Measurements from ENCODE around the gene ZFAND3. TPM values are rescaled to one million over a fixed set of nuclear protein-coding genes. Genes with fewer than 3 reads are reported as not detected.

The ZFAND3 gene
- total RNA-seq, 1 donor from 2014 or later, result 83.5 TPM

GRCh38 chr6:38163186-38164130, 343.9 kb downstream of the ZFAND3 start:
- no peak for DNase-seq
- ATAC-seq, result no peak
- intact Hi-C loops (cut with micrococcal nuclease), result no loop called here

DNA sequence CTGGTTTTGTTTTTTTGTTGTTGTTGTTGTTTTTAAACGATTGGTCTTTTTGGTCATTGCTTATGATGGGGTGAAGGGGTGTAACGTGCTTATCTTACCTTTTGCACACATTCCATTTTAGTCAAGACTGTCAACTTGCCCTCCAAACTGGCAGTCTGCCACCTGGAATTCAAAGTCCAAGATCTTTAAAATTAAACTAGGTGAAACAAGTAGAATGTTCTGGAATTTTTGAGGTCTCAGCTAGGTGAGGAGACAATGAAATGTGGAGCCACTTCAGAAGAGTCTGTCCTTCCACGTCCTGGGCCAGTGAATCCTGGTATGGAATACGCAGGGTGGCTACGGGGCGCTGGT, 344.6 kb downstream of the ZFAND3 start:
- no peak for ATAC-seq
- intact Hi-C loops (cut with micrococcal nuclease), result no loop called here
- DNase-seq, result no peak

DNA sequence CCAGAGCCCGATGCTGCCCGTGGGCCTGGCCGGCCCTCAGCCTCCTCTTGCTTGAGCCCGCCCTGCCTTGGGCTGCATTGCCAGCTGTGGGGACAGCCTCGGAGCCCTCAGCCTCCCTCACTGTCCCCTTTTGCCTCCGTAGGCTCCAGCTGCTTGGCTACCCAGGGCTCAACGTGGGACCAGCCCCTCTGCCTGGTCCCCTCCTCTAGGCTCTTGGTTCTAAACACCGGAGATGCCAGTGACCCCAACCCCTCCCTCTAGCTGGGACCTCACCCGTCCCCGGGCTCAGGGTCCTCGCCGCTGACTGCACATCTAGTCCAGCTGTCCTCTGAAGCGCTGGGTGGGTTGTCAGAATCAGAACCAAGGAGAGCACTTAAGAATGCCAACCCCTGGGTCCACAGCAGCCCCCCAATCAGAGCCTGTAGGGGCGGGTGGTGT, 345.2 kb downstream of the ZFAND3 start:
- ATAC-seq, result no peak
- intact Hi-C loops (cut with micrococcal nuclease), result no loop called here
- no peak for DNase-seq

GRCh38 chr6:38166411-38167240, 347.1 kb downstream of the ZFAND3 start:
- intact Hi-C loops (cut with micrococcal nuclease), result no loop called here
- DNase-seq, result no peak
- ATAC-seq, result no peak

DNA sequence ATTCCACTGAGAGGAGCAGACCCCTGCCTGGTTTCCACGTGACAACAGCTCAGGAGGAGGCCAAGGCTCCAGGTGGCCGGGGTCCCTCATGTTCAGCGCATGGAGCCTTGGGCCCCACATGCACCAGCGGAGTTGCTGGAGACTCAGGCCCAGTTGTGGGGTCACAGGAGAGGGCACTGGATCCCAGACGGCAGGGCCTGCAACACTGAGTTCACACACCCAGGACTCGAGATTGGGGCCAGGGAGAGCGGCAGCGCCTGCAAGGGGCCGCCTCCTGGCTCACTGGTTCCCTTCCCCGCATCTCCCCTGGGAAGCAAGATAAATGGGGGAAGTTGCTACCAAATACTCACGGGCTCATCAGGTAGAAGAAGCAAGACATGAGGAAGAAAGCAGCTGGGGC, 348.1 kb downstream of the ZFAND3 start:
- ATAC-seq (no peak), DNase-seq (no peak)
- intact Hi-C loops (cut with micrococcal nuclease), result no loop called here

- intact Hi-C loops (cut with micrococcal nuclease), result no loop called here
- DNase-seq (no peak), ATAC-seq (no peak)
Observed at GRCh38 chr6:38168126-38168525, 348.6 kb downstream of the ZFAND3 start.

- intact Hi-C loops (cut with micrococcal nuclease), result no loop called here
- peak; percentile 51 for DNase-seq
- peak; percentile 15 for ATAC-seq
Observed at GRCh38 chr6:38168699-38169098, 349.2 kb downstream of the ZFAND3 start.

GRCh38 chr6:38169221-38169976, 349.9 kb downstream of the ZFAND3 start:
- ATAC-seq, result peak; percentile 16

GRCh38 chr6:38169977-38170526, 350.5 kb downstream of the ZFAND3 start:
- intact Hi-C loops (cut with micrococcal nuclease), result no loop called here
- no peak for DNase-seq
- no peak for ATAC-seq

More at GRCh38 chr6:38169221-38169976, 349.9 kb downstream of the ZFAND3 start:
- intact Hi-C loops (cut with micrococcal nuclease), result no loop called here
- no peak for DNase-seq

DNA sequence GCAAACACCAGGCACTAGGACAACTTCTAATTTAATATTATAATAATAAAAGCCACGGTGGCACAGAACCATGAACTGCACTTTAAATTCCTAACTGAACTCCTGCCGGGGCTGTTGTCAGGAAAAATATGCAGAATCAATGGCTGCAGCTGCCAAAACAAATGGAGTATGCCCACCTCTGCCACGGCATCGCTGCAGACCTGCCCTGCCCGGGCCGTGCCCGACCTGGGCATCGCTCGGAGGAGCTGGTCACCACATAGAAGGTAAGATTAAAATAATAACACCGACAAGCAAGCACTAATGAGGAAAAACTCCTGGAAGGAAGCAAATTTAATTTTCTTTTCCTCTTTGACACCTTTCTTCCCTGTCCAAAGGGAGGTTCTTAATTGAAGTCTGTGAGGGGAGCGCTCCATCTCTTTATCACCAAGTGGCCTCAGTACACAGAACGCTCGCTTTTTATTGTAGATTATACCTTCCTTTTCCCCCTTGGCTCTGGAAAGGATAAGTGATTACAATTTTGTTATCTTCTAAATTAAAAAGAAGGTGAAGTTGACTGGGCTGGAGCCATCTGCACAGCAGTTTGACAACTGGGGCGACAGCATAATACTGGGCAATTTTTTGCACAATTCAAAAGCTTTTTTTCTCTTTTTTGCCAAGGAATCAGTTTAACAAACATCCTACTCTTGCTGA, 351.3 kb downstream of the ZFAND3 start:
- intact Hi-C loops (cut with micrococcal nuclease), result no loop called here
- DNase-seq, result no peak
- ATAC-seq, result no peak

DNA sequence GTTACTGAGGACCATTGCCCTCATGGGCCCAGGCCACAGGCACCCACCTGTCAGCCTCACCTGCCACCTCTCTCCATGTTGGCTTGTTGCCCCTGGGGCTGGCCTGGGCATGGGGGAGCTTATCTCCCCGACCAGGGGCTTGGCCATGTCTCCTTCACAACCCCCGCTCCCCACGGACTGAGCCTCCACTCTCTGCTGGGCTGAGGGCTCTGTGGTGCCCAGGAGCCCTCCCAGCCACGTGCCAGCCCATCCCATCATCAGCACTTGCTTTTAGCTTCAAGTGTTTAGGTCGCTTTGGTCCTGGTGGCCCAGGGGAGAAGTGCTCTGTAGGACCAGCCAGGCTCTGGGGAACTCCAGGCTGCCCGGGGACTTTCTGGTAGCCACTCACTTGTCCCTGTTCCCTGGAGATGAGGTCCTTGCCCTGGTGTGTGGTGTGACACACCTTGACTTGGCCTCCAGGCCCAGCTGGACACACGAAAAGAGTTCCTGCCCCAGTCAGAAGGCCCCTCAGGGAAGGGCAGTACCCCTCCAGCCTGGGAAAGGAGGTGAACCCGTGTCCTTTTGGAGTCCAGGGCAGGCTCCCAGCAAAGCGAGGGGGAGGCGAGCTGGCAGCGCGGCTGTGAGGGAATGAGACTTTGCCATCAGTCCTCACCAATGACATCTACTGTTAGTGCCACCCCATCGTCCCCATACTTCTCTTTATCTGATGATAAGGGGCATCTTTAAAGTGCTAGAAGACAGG, 352.6 kb downstream of the ZFAND3 start:
- ATAC-seq (no peak), DNase-seq (no peak)
- intact Hi-C loops (cut with micrococcal nuclease), result no loop called here

DNA sequence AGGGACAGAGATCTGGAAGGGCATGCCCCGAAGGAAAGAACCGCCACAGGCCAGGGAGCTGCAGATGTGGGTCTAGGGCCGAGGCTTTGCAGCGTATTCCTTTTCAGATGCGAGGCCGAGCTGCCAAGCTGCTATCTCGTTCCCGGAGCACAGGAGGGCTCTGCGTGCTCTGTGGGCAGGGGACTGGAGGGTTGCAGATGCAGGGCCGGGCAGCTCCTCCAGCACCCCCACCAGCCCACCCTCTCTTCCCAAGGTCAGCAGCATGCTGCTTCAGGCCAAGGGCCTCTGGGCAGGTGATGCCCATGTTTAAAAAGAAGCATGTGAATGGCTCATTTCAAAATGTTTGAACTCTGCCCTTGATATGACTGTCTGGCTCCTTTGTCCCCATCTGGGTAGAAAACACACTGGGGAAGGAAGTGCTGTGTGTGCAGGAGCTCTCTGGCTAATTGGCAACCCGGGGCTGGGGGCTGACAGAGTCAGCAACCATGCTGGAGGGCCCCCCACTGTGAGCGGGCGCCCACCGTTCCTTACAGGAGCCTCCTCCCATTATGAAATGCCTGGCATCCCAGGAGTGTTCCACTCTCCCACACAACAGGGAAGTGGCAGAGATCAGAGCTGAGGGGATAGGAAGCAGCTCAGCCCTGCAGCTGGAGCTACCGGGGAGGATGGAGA, 353.3 kb downstream of the ZFAND3 start:
- intact Hi-C loops (cut with micrococcal nuclease), result no loop called here
- DNase-seq, result no peak

GRCh38 chr6:38173909-38174308, 354.4 kb downstream of the ZFAND3 start:
- ATAC-seq (no peak), DNase-seq (no peak)
- intact Hi-C loops (cut with micrococcal nuclease), result no loop called here

More for the DNA sequence above, 353.3 kb downstream of the ZFAND3 start:
- ATAC-seq, result no peak

GRCh38 chr6:38174315-38174714, 354.8 kb downstream of the ZFAND3 start:
- intact Hi-C loops (cut with micrococcal nuclease), result no loop called here
- ATAC-seq (no peak), DNase-seq (no peak)

- DNase-seq (no peak), ATAC-seq (no peak)
- intact Hi-C loops (cut with micrococcal nuclease), result no loop called here
Observed at GRCh38 chr6:38174806-38175495, 355.4 kb downstream of the ZFAND3 start.

- ATAC-seq (no peak), DNase-seq (no peak)
- intact Hi-C loops (cut with micrococcal nuclease), result no loop called here
Observed at GRCh38 chr6:38175786-38176185, 356.3 kb downstream of the ZFAND3 start.

Measured in left ventricle myocardium superior (tissue), 1 donor.